GM12801 (cell line): ENCODE data around the gene EEIG1.

Experiments
- CTCF ChIP-seq: IDR thresholded peaks from one replicate; pipeline ENCODE4 v1.5.1; 2011; ENCODE audit warnings: control low read depth; ENCODE audit not compliant: insufficient read length; ENCODE audit errors: extremely low read depth

The EEIG1 gene

GRCh38 chr9:127960410-127961154 is 20.2 kb downstream of the EEIG1 start:
- no peak for TF ChIP-seq CTCF

GRCh38 chr9:127959841-127960409 is 20.9 kb downstream of the EEIG1 start:
- TF ChIP-seq CTCF, result no peak

- TF ChIP-seq CTCF, result no peak
Observed at GRCh38 chr9:127959398-127959797, 21.4 kb downstream of the EEIG1 start.

- no peak for TF ChIP-seq CTCF
Observed at GRCh38 chr9:127958728-127959127, 22.1 kb downstream of the EEIG1 start.

- no peak for TF ChIP-seq CTCF
Observed at GRCh38 chr9:127955294-127956015, 25.3 kb downstream of the EEIG1 start.

- TF ChIP-seq CTCF, result no peak
Observed at GRCh38 chr9:127954831-127955293, 25.9 kb downstream of the EEIG1 start.

- TF ChIP-seq CTCF, result no peak
Observed at GRCh38 chr9:127953768-127954505, 26.9 kb downstream of the EEIG1 start.
